ENCODE results near the gene WWTR1.

WWTR1 gene

GRCh38 chr3:149495581-149496125, 162.2 kb downstream of the WWTR1 start:
- DNase-seq (ENCODE audit: low read depth), result no peak

DNA sequence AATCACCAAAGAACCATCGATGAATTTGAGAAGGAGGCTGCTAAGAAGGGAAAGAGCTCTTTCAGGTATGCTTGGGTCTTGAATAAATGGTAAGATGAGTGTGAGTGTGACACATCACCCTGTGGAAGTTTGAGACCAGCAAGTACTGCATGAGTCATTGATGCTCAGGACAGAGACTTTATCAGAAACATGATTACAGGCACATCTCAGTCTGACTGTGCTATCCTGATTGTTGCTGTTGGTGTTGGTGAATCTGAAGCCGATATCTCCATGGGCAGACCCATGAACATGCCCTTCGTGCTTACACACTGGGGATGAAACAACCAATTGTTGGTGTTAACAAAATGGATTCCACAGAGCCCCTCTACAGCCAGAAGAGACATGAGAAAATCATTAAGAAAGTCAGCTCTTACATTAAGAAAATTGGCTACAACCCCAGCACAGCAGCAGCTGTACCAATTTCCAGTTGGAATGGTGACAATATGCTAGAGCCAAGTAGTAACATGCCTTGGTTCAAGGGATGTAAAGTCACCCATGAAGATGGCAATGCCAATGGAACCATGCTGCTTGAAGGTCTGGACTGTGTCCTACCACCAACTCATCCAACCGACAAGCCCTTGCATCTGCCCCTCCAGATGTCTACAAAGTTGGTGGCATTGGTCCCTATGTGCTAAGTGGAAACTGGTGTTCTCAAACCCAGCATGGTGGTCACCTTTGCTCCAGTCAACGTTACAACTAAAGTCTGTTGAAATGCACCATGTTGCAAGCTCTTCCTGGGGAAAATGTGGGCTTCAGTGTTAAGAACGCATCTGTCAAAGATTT, 162.9 kb downstream of the WWTR1 start:
- no peak for DNase-seq (ENCODE audit: low read depth)

DNA sequence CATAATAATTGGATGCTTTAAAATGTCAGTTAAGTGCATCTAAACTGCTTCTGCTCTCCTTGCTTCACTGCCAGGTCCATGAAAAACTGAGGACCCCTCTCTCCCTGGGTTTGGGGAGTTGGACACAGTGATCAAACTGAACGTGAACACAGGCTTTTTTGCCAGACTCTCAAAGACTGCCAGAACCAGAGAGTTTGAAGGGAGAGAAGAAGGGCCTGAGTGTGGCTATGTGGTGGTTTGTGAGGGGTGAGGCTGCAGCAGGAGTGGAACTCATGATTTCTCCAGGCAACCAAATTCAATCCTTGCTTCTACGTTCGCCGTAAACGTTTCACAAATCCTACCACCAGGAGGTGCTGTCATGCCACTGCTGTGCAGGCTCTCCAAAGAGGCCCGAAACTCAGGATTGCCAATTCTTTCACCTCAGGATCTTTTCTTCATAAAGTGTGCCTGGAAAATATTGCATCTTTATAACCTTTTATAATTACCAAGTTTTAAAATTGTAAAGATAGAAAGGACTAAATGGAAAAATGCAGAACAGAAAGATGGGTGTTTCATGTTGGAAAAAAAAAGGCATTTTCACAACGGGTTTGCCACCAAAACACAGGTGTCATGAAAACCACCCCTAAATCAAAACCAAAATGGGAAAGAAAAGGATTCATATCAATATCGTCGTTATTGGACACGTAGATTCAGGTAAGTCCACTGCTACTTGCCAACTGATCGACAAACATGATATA, 163.6 kb downstream of the WWTR1 start:
- peak; percentile 9 for DNase-seq (ENCODE audit: low read depth)

DNA sequence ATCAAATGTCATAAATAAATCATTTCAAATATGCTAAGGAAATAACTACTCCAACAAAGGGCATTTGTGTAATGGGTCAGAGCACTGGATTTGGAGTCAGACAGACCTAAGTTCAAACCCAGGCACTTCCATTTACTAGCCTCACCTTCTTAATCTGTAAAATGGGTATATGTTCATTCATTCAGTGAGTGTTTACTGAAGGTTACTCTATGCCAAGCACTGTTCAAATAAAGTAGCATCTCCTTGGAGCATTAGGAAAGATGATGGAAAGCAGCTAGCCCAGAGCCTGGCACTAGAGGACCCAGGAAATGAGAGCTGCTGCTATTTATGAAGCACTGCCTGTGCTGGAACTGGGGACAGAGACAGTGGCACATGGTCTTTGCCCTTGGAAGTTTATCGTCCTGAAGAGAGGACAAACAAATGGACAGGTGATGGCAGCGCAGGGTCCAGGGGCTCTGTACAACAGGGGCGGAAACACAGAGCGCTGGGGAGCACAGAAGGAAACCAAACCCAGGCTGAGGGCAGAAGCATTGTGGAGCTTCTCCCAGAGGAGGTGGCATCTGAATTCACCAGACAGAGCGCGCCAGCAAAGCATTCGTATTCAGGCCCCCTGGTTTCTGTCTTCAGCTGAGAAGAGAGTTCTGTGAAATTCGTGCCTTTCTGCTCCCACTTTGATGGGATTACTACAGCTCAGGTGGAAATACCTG, 164.4 kb downstream of the WWTR1 start:
- DNase-seq (ENCODE audit: low read depth), result no peak

DNA sequence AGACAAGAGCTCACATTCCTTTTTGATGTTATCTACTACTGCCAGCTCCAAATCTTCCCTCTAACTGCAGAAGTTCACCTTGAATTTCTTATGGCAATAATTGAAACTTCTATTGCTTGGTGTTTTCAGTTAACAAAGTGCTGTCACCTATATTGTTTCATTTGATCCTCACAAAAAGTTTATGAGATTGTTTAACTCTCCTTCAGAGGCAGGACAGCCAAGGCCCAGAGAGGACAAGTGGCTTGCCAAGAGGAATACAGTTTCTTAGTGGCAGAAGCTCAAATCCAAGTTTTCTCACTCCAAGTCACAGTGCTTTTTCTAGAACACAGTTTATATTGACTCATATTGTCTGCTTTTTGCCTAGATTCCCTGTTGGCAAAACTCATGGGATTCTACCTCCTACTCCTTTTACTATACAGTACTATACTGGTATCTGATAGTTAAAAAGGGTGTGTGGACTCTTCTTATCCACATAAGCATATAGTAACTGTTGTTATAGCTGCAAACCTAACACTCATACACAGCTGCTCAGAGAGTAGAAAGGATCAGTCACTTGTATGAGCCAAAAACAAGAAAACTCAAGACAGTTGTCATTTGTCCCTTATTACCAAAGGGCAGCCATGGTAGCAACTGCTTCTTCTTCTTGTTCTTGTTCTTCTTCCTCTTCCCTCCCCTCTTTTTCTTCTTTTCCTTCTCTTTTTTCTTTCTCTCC, 167.4 kb downstream of the WWTR1 start:
- no peak for DNase-seq (ENCODE audit: low read depth)

- no peak for DNase-seq (ENCODE audit: low read depth)
These were observed 168.7 kb downstream of the WWTR1 start for GRCh38 chr3:149489060-149489690.

GRCh38 chr3:149487598-149488197, 170.1 kb downstream of the WWTR1 start:
- DNase-seq (ENCODE audit: low read depth), result peak; percentile 11

GRCh38 chr3:149486726-149487125, 171.1 kb downstream of the WWTR1 start:
- no peak for DNase-seq (ENCODE audit: low read depth)

DNA sequence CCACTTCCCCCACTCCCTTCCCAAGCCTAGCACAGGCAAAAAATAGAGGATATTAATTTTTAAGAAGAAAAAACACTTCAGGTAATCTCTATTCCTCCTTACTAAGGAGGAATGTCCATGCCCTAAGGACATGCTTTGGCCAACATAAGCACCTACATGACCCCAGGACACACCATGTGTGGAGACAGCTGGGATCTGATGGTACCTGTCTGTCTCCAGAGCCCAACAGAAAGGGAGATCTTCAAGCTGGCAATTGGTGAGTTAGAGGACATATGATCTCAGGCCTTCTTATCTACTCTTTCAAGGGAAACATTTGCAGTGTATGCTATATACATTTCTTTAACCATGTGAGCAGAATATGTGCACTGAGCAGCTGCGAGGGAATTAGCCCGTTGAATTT, 176.3 kb downstream of the WWTR1 start:
- DNase-seq (ENCODE audit: low read depth), result no peak

- DNase-seq (ENCODE audit: low read depth), result no peak
These were observed 176.8 kb downstream of the WWTR1 start for GRCh38 chr3:149481056-149481455.

DNA sequence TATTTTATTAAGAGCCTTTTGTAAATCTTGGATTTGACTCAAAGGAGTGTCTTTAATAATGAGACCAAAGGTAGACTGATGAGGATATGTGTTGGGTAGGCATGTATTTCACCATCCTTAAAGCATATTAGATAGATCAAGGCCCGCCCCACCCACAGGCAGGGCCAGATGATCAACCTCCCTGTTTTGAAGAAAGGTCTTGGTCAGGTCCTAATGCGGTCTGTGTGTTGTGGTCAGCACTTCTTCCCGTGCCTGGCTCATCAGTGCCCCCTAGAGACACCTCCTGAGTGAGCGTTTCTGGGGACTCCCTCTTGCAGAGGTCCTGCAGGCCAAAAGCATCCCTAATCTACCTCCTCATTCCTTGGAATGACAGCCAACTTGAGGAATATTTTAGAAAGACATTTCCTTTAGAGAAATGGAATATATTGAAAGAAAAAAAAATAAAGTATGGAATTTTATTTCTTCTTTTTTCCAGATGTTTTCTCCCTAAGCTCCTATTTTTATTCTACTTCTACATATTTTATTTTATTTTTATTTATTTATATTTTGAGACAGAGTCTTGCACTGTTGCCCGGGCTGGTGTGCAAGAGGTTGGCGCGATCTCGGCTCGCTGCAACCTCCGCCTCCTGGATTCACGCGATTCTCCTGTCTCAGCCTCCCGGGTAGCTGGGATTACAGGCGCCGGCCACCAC, 177.4 kb downstream of the WWTR1 start:
- peak; percentile 17 for DNase-seq (ENCODE audit: low read depth)

DNA sequence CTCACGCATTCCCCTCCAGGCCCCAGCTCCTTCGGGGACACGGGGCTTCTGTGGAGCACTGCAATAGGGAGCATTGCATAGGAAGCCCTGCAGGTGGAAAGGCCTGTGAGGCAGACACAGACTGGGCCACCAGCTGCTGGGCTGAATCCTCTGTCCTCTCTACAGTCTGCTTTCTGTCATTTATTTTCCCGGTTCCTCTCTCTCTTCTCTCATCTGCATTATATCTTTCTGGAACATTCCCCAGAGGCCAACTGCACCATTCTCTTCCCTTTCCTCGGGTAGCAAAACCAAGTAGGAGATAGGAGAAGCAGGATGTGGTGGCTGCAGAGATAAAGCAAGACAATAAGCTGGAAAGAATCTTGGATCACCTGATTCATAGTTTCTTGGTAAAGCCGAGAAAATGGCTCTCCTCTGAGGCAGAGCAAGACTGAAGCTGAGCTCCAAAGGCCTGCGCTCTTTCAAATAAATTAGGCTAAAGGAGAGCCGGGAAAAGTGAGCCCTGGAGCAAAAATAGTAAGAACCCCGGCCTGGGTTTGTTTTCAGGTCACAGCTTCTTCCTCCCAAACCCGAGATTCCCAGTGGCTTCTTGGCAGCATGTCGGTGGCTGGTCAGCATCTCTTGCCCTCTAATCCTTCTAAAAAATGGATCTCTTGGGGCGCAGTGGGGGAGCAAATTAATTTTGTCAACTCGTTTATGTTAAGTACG, 178.1 kb downstream of the WWTR1 start:
- DNase-seq (ENCODE audit: low read depth), result no peak

- no peak for DNase-seq (ENCODE audit: low read depth)
These were observed 181.6 kb downstream of the WWTR1 start for GRCh38 chr3:149476225-149476624.

DNA sequence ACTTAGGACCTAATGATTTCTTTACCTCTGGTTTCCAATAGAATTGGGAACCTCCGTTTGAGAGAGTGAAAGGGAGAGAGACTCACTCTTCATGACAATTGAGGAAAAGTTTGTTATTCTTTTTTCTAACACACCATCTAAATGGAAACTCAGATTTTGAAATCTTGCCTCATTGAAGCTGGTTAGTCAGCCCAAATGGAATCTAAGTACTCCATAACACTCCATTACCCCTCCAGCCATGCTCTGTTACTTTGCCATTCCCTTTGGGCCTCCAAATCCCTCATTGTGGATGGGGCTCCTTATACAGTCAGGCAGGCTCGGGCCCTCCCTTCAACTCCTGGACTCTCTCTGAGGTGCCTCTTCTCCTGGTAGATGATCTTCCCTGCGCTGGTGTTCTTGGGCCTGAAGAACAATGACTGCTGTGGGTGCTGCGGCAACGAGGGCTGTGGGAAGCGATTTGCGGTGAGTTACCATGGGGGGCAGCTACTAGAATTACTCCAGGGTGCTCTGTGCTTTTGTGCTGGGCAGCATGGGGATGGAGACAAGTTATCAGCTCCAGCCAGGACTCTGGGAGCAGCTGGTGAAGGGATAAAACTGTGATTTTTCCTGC, 182.3 kb downstream of the WWTR1 start:
- DNase-seq (ENCODE audit: low read depth), result no peak

GRCh38 chr3:149474250-149474817, 183.5 kb downstream of the WWTR1 start, which contains the start of gene TM4SF4:
Gene TM4SF4, plus strand, starts transcription at chr3:149474697. Its CDS starts 181 bp downstream, at chr3:149474878.
- no peak for DNase-seq (ENCODE audit: low read depth)

DNA sequence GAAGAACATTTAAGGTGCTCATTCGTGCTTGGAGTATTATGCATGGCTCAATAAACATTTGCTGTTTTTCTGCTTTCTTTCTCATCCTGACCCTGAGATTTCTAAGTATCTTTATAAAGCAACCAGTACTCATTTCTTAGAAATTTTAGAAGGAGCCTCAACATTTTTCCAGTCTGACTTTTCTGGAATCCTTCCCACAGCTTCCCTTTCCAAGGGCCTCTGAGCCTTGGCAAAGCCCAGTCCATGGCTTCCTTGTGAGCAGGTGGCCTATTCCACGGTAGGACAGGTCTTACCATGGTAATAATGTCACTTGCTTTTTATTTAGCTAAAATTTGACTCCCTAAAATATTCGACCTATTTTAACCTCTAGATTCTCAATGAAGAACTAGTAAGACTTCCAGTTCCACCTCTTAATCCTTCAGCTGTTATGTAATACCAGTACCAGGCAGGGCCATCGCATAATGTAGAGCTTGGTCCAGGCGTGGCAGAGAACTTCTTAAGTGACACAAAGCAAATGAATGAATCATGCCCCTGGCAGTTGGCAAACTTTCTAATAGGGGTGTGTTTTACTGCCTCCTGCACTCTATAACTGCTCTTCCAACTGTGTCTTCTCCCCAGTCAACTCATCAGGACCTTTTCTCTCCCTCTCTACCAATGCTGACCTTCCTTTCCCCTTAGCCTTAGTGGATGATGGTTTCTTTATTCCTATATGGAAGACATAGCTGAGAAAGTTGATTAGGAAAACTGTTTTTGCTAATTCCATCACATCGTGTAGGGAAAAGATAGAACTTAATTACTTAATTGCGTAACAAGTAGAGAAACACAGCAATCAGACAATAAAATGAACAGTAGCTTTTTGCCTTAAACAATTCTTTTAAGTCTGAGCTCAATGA, 184.2 kb downstream of the WWTR1 start:
- DNase-seq (ENCODE audit: low read depth), result no peak

DNA sequence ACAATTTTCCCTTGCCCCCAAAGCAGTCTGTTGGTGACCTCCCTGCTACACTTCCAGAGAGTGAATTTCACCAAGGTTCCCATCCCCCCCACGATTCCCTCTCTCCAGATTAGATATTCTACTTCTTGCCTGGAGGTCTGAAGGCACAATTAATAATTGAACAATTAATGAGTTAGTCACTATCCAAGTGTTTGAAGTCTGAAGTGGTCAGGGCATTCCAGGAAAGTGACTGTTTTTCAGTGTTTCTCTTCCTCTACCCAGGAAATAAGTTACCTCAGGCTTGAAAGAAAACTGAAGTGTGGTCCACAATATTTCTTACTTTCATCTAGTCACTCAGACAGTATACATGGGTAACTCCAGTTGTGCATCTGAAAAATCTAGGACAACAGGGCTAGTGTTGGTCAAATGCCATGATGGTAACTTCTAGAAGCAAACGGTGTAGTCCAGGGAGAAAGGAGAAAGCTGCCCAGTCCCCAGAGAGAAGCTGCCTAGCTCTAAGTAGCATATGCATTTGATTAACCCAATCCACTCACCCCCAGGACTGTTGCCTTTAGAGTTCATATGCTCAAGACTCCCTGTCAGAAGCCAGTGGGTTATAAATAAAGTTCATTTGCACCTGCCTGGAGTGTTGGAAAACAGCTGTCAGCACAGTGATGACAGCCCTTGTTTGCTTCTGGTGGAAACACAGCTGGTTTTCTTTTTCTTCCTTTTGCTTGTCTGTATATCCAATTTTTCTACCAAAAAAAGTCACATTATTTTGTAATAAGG, 185.6 kb downstream of the WWTR1 start:
- DNase-seq (ENCODE audit: low read depth), result no peak

All from stimulated activated CD8-positive, alpha-beta memory T cell treated with anti-CD3 and anti-CD28 coated beads, Interleukin-4, amount 100 ng/mL, for 24 hours (primary cell).